IMR-90 (cell line): Measurements from ENCODE around the gene TCF7L2. TPM values are rescaled to one million over a fixed set of nuclear protein-coding genes. Genes with fewer than 3 reads are reported as not detected.

Experiments
- ATAC-seq: fragments of 200-7000 bp; cut with Tn5 transposase; 2 replicates; pipeline ENCODE4 v1.9.1; 2020; ENCODE audit warnings: low read depth, mild to moderate bottlenecking, moderate library complexity
- BruUV-seq: library from RNA; stranded (reverse); fragments of 400-500 nt; replicated peaks from 2 replicates; lab custom pipeline; 2021; lab: Mats Ljungman, UMichigan
- CTCF ChIA-PET: fragments of 300-600 bp; formaldehyde crosslinking; extraction: SDS; loops from one replicate; lab custom pipeline; 2021; ENCODE audit warnings: antibody characterized with exemption; lab: Yijun Ruan, JAX
- POLR2A ChIA-PET: fragments of 300-600 bp; sonication (Branson Sonifier 250); formaldehyde crosslinking; loops from one replicate; lab custom pipeline; 2022; ENCODE audit warnings: antibody characterized with exemption; ENCODE audit not compliant: unreplicated experiment; lab: Charles Lee
- DNase-seq: peaks from one replicate; pipeline ENCODE4 v3.0.0; 2013
- H2AFZ ChIP-seq: replicated peaks from 2 replicates; pipeline ENCODE3; 2013; ENCODE audit warnings: low read length, mild to moderate bottlenecking; ENCODE audit not compliant: poor library complexity
- H2AK5ac ChIP-seq: 2 replicates; pipeline ENCODE4 v1.6.1; 2013; ENCODE audit warnings: low read depth, low read length, inconsistent platforms
- H2AK9ac ChIP-seq: replicated peaks from 2 replicates; pipeline ENCODE3; 2013; ENCODE audit warnings: mild to moderate bottlenecking, low read depth, low read length, moderate library complexity; ENCODE audit not compliant: poor library complexity
- H2BK120ac ChIP-seq: 2 replicates; pipeline ENCODE4 v1.6.1; 2013; ENCODE audit warnings: low read depth, low read length, inconsistent platforms
- H2BK15ac ChIP-seq: 3 replicates; pipeline ENCODE4 v1.6.1; 2013; ENCODE audit warnings: low read depth, low read length, inconsistent platforms
- H2BK20ac ChIP-seq: 2 replicates; pipeline ENCODE4 v1.6.1; 2013; ENCODE audit warnings: low read depth, mild to moderate bottlenecking, inconsistent platforms, low read length, moderate library complexity
- H2BK5ac ChIP-seq: 2 replicates; pipeline ENCODE4 v1.6.1; 2013; ENCODE audit warnings: mild to moderate bottlenecking, low read depth, low read length, inconsistent platforms; ENCODE audit not compliant: poor library complexity, severe bottlenecking
- H3K14ac ChIP-seq: replicated peaks from 2 replicates; pipeline ENCODE4 v1.6.1; 2013; ENCODE audit warnings: low read depth, low read length, inconsistent platforms
- H3K18ac ChIP-seq: 2 replicates; pipeline ENCODE4 v1.6.1; 2013; ENCODE audit warnings: low read depth, low read length, control low read depth
- H3K23ac ChIP-seq: 2 replicates; pipeline ENCODE4 v1.6.1; 2013; ENCODE audit warnings: low read depth, low read length, inconsistent platforms
- H3K27ac ChIP-seq: 2 replicates; pipeline ENCODE4 v1.5.1; 2013; ENCODE audit warnings: mild to moderate bottlenecking, control low read depth, low read length; ENCODE audit not compliant: insufficient read depth
- H3K27me3 ChIP-seq: 2 replicates; pipeline ENCODE4 v1.6.1; 2013; ENCODE audit warnings: low read length; ENCODE audit not compliant: control insufficient read depth, insufficient read depth
- H3K36me3 ChIP-seq: 2 replicates; pipeline ENCODE4 v1.6.1; 2013; ENCODE audit warnings: low read length, mixed read lengths; ENCODE audit not compliant: control insufficient read depth, insufficient read depth
- H3K4ac ChIP-seq: 2 replicates; pipeline ENCODE4 v1.6.1; 2013; ENCODE audit warnings: low read depth, low read length, inconsistent platforms
- H3K4me1 ChIP-seq: 2 replicates; pipeline ENCODE4 v1.6.1; 2013; ENCODE audit warnings: low read length, mixed read lengths; ENCODE audit not compliant: control insufficient read depth, insufficient read depth
- H3K4me2 ChIP-seq: 2 replicates; pipeline ENCODE4 v1.6.1; 2013; ENCODE audit warnings: low read depth, mild to moderate bottlenecking, control low read depth, low read length, moderate library complexity
- H3K4me3 ChIP-seq: 2 replicates; pipeline ENCODE4 v1.5.1; 2013; ENCODE audit warnings: low read depth, mild to moderate bottlenecking, control low read depth, low read length, moderate library complexity; ENCODE audit not compliant: insufficient read depth
- H3K56ac ChIP-seq: 2 replicates; pipeline ENCODE4 v1.6.1; 2013; ENCODE audit warnings: low read length, inconsistent platforms; ENCODE audit not compliant: insufficient read depth; ENCODE audit errors: extremely low read depth
- H3K79me1 ChIP-seq, 2 experiments: 2 replicates each; pipeline ENCODE4 v1.6.1; 2013; ENCODE audit warnings: low read length in 2 of 2, inconsistent platforms in 1 of 2, low read depth in 1 of 2
- H3K9ac ChIP-seq: 2 replicates; pipeline ENCODE4 v1.6.1; 2013; ENCODE audit warnings: low read depth, low read length, control low read depth
- H3K9me1 ChIP-seq: 2 replicates; pipeline ENCODE4 v1.6.1; 2013; ENCODE audit warnings: low read length, inconsistent platforms; ENCODE audit not compliant: insufficient read depth
- H3K9me3 ChIP-seq: 2 replicates; pipeline ENCODE4 v1.6.1; 2013; ENCODE audit warnings: low read length; ENCODE audit not compliant: control insufficient read depth, insufficient read depth
- H4K20me1 ChIP-seq: 2 replicates; pipeline ENCODE4 v1.6.1; 2013; ENCODE audit warnings: low read length, inconsistent platforms; ENCODE audit not compliant: insufficient read depth
- H4K5ac ChIP-seq: 2 replicates; pipeline ENCODE4 v1.6.1; 2013; ENCODE audit warnings: mild to moderate bottlenecking, low read depth, low read length, control low read depth
- H4K8ac ChIP-seq, 2 experiments: 2 replicates each; pipeline ENCODE4 v1.6.1; 2013; ENCODE audit warnings: low read depth in 2 of 2, low read length in 2 of 2, control low read depth in 1 of 2, inconsistent platforms in 1 of 2
- H4K91ac ChIP-seq: 2 replicates; pipeline ENCODE4 v1.6.1; 2013; ENCODE audit warnings: low read depth, low read length, inconsistent platforms; ENCODE audit not compliant: insufficient read depth
- BHLHE40 ChIP-seq: fragments of 150-350 bp; IDR thresholded peaks from 2 replicates; pipeline ENCODE4 v1.6.1; 2016; ENCODE audit warnings: mild to moderate bottlenecking, low read depth, low read length
- CEBPB ChIP-seq: IDR thresholded peaks from 2 replicates; pipeline ENCODE4 v1.6.1; 2012; ENCODE audit warnings: low read depth, low read length, improper control_type of control experiment
- CHD1 ChIP-seq: IDR thresholded peaks from 2 replicates; pipeline ENCODE4 v1.6.1; 2012; ENCODE audit warnings: low read depth, low read length, improper control_type of control experiment
- CTCF ChIP-seq: conservative IDR thresholded peaks from 2 replicates; pipeline ENCODE4 v1.5.1; 2012; ENCODE audit warnings: mild to moderate bottlenecking, low read depth, low read length, improper control_type of control experiment
- FOS ChIP-seq: fragments of 150-350 bp; IDR thresholded peaks from 2 replicates; pipeline ENCODE4 v1.6.1; 2016; ENCODE audit warnings: low read depth, low read length
- MAZ ChIP-seq: IDR thresholded peaks from 2 replicates; pipeline ENCODE4 v1.6.1; 2012; ENCODE audit warnings: low read depth, mild to moderate bottlenecking, low read length, improper control_type of control experiment, moderate library complexity, borderline replicate concordance
- NFE2L2 ChIP-seq: fragments of 150-350 bp; IDR thresholded peaks from 2 replicates; pipeline ENCODE4 v1.6.1; 2016; ENCODE audit warnings: low read depth, mild to moderate bottlenecking, low read length
- POLR2A ChIP-seq: IDR thresholded peaks from 2 replicates; pipeline ENCODE4 v1.6.1; 2012; ENCODE audit warnings: mild to moderate bottlenecking, low read depth, low read length
- RAD21 ChIP-seq: IDR thresholded peaks from 2 replicates; pipeline ENCODE4 v1.6.1; 2012; ENCODE audit warnings: low read length, improper control_type of control experiment
- SMC3 ChIP-seq: fragments of 150-350 bp; IDR thresholded peaks from 2 replicates; pipeline ENCODE4 v1.6.1; 2016; ENCODE audit warnings: low read depth, mild to moderate bottlenecking, antibody characterized with exemption, low read length, moderate library complexity
- whole genome bisulfite sequencing, 2 experiments: methylation state at CpG; one replicate each; pipeline versions ENCODE4 v1.1.5 to v1.1.7; 2013; ENCODE audit warnings: missing lambda C conversion rate in 2 of 2; ENCODE audit not compliant: insufficient read length in 1 of 2; ENCODE audit errors: extremely low coverage in 2 of 2; 5-methylcytosine and 5-hydroxymethylcytosine counted together
- dilution Hi-C: fragments of 300-500 bp; cut with HindIII; formaldehyde crosslinking; loops from one replicate; pipeline ENCODE4 v1.14.3; 2018; ENCODE audit warnings: low sequenced_read_pairs; ENCODE audit not compliant: unreplicated experiment
- in situ Hi-C: fragments of 300-500 bp; cut with MboI; formaldehyde crosslinking; loops from 3 replicates; pipeline ENCODE4 v1.14.3; 2019; ENCODE audit warnings: low sequenced_read_pairs, inconsistent platforms, mixed read lengths
- intact Hi-C: fragments of 100-400 bp; cut with micrococcal nuclease; formaldehyde crosslinking; loops from 2 replicates; pipeline ENCODE4 v1.10.0; 2022
- polyA plus RNA-seq, 3 experiments: library from polyadenylated mRNA; depleted of rRNA; stranded (reverse); fragments of >200 nt; gene quantifications; 2 replicates each; pipeline ENCODE4 v1.2.3, GENCODE V29; 2012; ENCODE audit warnings: low replicate concordance in 1 of 3
- total RNA-seq: library from RNA; depleted of rRNA; stranded (reverse); fragments of >200 nt; gene quantifications from 2 replicates; pipeline ENCODE4 v1.2.3, GENCODE V29; 2012

Gene TCF7L2
- total and polyA plus RNA-seq, 2 of the 4 experiments (the other 2 are of a cell fraction): 1.3 to 12.2 TPM

- no peak for TF ChIP-seq NFE2L2
These were observed 16.3 kb downstream of the TCF7L2 start (continued) for GRCh38 chr10:112966194-112966855.

DNA sequence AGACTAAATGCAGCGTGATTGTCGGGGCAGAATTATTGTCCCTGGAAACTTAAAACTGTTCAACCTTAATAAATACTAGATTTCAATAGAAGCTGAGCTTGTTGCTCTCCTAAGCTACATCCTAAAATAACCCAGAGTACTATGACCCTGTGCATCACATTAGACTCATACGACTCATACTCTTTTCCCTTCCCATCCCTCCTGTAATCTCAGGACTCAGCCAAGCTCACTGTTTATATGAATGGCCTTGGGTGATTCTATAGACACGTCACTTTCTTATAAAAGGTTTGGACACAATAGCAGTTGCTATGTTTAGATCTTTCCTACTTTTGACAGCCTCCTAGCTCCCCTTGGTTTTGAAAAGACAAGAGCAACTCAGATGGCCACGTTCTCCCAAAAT, 17.2 kb downstream of the TCF7L2 start:
- H3K56ac ChIP-seq: no peak overlapping the region
- dilution Hi-C loops: no loop called here
- CTCF ChIA-PET: no interaction called here
- no peak overlapping the region for H4K5ac ChIP-seq
- no peak overlapping the region for H2AFZ ChIP-seq
- no peak overlapping the region for H3K4me3 ChIP-seq
- H3K79me1 ChIP-seq: peaks cover 40 to 73% of the 10 kb centered on the region in 2 experiments
- peak; percentile 95 for DNase-seq
- no peak overlapping the region for H3K4ac ChIP-seq
- H3K4me2 ChIP-seq: no peak overlapping the region
- BruUV-seq: no TSS peak
- POLR2A ChIA-PET: no interaction called here
- H2BK20ac ChIP-seq: no peak overlapping the region
- peak; percentile 75 for ATAC-seq
- H2BK15ac ChIP-seq: no peak overlapping the region
- TF ChIP-seq BHLHE40: no peak
- no peak for TF ChIP-seq MAZ
- TF ChIP-seq CHD1: no peak
- no peak for TF ChIP-seq NFE2L2
- TF ChIP-seq RAD21: peak; percentile 6; the same call in 1 of the 2 replicates
- peak; percentile 49 for TF ChIP-seq FOS
- TF ChIP-seq CTCF: no peak
- TF ChIP-seq CEBPB: 0 out of 2 replicates have a peak, but pooled peaks have one; percentile 4
- no peak for TF ChIP-seq POLR2A
- TF ChIP-seq SMC3: peak; percentile 23; the same call in 1 of the 2 replicates
- no peaks in the 10 kb centered on the region for H3K9me3 ChIP-seq
- H4K91ac ChIP-seq: no peak overlapping the region
- intact Hi-C loops: no loop called here
- H3K4me1 ChIP-seq: peaks cover 16% of the 10 kb centered on the region
- no peak overlapping the region for H3K27ac ChIP-seq
- peak overlapping the region; percentile 16; the same call in 1 of the 2 replicates for H3K14ac ChIP-seq
- H3K9ac ChIP-seq: no peak overlapping the region
- H3K27me3 ChIP-seq: no peaks in the 10 kb centered on the region
- H3K36me3 ChIP-seq: peaks cover 7% of the 10 kb centered on the region; the same call in 1 of the 2 replicates
- H3K23ac ChIP-seq: no peak overlapping the region
- H2BK5ac ChIP-seq: no peak overlapping the region
- H4K20me1 ChIP-seq: peaks cover 43% of the 10 kb centered on the region; the same call in 1 of the 2 replicates
- in situ Hi-C loops: no loop called here
- no peak overlapping the region for H2AK5ac ChIP-seq
- 90% methylated on average over 2 of the region's 5 CpGs; no CpG with 5 or more reads in 1 of the 2 experiments for WGBS, 2 experiments
- peaks cover 37% of the 10 kb centered on the region for H3K9me1 ChIP-seq
- no peak overlapping the region for H2BK120ac ChIP-seq
- no peak overlapping the region for H3K18ac ChIP-seq
- H2AK9ac ChIP-seq: no peak overlapping the region
- no peak overlapping the region for H4K8ac ChIP-seq
